Sigmoid colon (tissue), 4 donors: ENCODE results near the gene CBFA2T2.

Experiments used
- EP300 ChIP-seq, 4 donors: sonication (generic); formaldehyde crosslinking; IDR thresholded peaks; one replicate each; pipeline ENCODE4 v1.6.1; 2017; ENCODE audit warnings: antibody characterized with exemption in 4 of 4
- POLR2AphosphoS5 ChIP-seq, 4 donors: sonication (generic); formaldehyde crosslinking; IDR thresholded peaks; one replicate each; pipeline ENCODE4 v1.6.1; 2017; ENCODE audit warnings: antibody characterized with exemption in 4 of 4
- TF ChIP-seq, protein P1 (sequence below), 4 experiments: fragments of 450-650 bp in 3 of 4; fragments of 200-600 bp in 1 of 4; IDR thresholded peaks; one replicate each; pipeline ENCODE4 v1.5.1; 2016 to 2019; ENCODE audit warnings: antibody characterized with exemption in 4 of 4, mild to moderate bottlenecking in 3 of 4, moderate library complexity in 2 of 4

GRCh38 chr20:33600981-33601380 is 111.1 kb downstream of the CBFA2T2 start:
- TF ChIP-seq, protein P1, sequence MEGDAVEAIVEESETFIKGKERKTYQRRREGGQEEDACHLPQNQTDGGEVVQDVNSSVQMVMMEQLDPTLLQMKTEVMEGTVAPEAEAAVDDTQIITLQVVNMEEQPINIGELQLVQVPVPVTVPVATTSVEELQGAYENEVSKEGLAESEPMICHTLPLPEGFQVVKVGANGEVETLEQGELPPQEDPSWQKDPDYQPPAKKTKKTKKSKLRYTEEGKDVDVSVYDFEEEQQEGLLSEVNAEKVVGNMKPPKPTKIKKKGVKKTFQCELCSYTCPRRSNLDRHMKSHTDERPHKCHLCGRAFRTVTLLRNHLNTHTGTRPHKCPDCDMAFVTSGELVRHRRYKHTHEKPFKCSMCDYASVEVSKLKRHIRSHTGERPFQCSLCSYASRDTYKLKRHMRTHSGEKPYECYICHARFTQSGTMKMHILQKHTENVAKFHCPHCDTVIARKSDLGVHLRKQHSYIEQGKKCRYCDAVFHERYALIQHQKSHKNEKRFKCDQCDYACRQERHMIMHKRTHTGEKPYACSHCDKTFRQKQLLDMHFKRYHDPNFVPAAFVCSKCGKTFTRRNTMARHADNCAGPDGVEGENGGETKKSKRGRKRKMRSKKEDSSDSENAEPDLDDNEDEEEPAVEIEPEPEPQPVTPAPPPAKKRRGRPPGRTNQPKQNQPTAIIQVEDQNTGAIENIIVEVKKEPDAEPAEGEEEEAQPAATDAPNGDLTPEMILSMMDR (IDR thresholded peaks at IDR 0.05), result no peak
- no peak for TF ChIP-seq EP300 (IDR thresholded peaks at IDR 0.05)
- no peak for TF ChIP-seq POLR2AphosphoS5 (IDR thresholded peaks at IDR 0.05)
